DOHH2 (cell line): ENCODE data around the gene SRGAP1.

Source experiments
- EZH2phosphoT487 ChIP-seq: fragments of 200-600 bp; sonication (generic); IDR thresholded peaks from 2 replicates; pipeline ENCODE4 v1.6.1; 2017; ENCODE audit warnings: borderline replicate concordance, mild to moderate bottlenecking, antibody characterized with exemption, low read length, moderate library complexity, mixed read lengths
- TF ChIP-seq, protein P1 (sequence below): fragments of 200-600 bp; sonication (generic); IDR thresholded peaks from one replicate; pipeline ENCODE4 v1.5.1; 2014; ENCODE audit warnings: antibody characterized with exemption, mild to moderate bottlenecking, low read depth, low read length; ENCODE audit not compliant: poor library complexity, severe bottlenecking

DNA sequence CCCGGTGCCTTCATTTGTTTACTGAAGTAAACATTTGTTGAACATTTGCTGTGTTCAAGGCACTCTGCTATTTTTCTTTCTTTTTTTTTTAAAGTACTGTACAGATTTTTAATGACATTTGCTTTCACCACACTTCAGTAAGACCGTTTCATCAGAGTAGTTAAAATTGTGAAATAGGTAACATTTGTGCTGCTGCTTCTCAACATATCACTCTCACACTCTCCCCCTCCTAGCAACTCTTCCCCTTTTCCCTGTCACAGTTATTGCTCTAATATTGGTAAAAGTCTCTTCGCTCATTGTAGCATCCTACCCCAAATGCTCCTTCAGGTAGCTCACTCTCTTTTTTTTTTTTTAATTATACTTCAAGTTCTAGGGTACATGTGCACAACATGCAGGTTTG is 49.6 kb downstream of the SRGAP1 start:
- TF ChIP-seq, protein P1, sequence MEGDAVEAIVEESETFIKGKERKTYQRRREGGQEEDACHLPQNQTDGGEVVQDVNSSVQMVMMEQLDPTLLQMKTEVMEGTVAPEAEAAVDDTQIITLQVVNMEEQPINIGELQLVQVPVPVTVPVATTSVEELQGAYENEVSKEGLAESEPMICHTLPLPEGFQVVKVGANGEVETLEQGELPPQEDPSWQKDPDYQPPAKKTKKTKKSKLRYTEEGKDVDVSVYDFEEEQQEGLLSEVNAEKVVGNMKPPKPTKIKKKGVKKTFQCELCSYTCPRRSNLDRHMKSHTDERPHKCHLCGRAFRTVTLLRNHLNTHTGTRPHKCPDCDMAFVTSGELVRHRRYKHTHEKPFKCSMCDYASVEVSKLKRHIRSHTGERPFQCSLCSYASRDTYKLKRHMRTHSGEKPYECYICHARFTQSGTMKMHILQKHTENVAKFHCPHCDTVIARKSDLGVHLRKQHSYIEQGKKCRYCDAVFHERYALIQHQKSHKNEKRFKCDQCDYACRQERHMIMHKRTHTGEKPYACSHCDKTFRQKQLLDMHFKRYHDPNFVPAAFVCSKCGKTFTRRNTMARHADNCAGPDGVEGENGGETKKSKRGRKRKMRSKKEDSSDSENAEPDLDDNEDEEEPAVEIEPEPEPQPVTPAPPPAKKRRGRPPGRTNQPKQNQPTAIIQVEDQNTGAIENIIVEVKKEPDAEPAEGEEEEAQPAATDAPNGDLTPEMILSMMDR, result no peak
- no peak for TF ChIP-seq EZH2phosphoT487
